ENCODE data around the gene CYRIA.

DNA sequence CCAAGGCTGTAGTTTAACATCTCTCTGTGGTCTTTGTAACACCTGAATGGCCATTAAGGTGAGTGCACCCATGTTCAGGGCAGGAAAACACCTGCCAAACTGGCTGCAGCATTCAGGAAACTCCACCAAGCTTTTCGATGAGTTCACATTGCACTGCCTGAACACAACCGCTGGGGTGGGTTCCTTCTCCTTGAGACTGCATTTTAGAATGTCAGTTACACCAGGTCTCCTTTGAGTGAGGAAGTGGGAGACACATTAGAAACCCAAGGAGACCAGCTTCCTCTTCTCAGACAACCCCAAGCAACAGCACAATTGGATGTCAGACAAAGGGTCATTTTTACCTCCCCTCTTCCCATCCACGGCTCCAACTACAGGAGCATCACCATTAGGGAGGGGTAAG, 35.2 kb downstream of the CYRIA start:
- TF ChIP-seq, protein P1, sequence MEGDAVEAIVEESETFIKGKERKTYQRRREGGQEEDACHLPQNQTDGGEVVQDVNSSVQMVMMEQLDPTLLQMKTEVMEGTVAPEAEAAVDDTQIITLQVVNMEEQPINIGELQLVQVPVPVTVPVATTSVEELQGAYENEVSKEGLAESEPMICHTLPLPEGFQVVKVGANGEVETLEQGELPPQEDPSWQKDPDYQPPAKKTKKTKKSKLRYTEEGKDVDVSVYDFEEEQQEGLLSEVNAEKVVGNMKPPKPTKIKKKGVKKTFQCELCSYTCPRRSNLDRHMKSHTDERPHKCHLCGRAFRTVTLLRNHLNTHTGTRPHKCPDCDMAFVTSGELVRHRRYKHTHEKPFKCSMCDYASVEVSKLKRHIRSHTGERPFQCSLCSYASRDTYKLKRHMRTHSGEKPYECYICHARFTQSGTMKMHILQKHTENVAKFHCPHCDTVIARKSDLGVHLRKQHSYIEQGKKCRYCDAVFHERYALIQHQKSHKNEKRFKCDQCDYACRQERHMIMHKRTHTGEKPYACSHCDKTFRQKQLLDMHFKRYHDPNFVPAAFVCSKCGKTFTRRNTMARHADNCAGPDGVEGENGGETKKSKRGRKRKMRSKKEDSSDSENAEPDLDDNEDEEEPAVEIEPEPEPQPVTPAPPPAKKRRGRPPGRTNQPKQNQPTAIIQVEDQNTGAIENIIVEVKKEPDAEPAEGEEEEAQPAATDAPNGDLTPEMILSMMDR (IDR thresholded peaks at IDR 0.05), result peak in 1 of 4 donors; percentile 13
- TF ChIP-seq POLR2A (IDR thresholded peaks at IDR 0.05), result no peak
